Stimulated activated CD8-positive, alpha-beta memory T cell treated with anti-CD3 and anti-CD28 coated beads, Interleukin-7, amount 100 ng/mL, for 4 hours (primary cell): ENCODE measurements around the gene PCGF3.
"Not testable (repeated sequence)": the region's sequence is repeated elsewhere in the genome, so short reads cannot be mapped to it uniquely, and the experiment has no call there.

Experiments used
- DNase-seq, 2 donors: peaks; one replicate each; pipeline ENCODE4 v3.0.0-alpha.2; 2020; ENCODE audit warnings: low read depth in 2 of 2

Gene PCGF3

DNA sequence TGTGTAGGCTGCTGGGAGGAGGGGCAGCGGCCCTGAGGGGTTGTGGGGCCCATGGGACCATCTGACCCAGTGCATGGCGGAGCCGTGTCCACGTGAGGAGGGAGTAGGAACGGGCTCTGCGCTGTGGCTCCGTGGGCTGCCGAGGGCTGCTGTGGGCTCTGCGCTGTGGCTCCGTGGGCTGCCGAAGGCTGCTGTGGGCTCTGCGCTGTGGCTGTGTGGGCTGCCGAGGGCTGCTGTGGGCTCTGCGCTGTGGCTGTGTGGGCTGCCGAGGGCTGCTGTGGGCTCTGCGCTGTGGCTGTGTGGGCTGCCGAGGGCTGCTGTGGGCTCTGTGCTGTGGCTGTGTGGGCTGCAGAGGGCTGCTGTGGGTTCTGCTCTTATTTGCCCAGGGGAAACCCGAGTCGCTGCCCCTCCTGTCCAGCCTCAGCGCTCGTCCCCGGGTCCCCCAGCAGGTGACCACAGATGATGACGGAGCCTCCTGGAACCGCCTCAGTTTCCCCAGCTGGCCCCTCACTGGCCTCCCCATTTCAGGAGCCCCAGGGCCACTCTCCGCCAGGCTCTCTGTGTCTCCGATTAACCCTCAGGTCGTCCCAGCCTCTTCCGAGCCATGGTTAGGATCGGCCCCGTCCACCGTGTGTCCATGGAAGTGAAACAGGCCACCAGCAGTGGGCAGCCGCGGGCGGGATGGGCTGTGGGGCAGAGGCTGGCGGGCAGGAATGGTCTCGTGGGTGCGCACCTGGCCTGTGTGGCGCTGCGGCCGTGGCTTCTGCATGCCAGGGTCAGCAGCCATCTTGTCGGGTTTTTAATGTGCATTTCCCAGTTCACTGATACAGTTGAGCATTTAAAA, 20.0 kb downstream of the PCGF3 start:
- DNase-seq: no peak

DNA sequence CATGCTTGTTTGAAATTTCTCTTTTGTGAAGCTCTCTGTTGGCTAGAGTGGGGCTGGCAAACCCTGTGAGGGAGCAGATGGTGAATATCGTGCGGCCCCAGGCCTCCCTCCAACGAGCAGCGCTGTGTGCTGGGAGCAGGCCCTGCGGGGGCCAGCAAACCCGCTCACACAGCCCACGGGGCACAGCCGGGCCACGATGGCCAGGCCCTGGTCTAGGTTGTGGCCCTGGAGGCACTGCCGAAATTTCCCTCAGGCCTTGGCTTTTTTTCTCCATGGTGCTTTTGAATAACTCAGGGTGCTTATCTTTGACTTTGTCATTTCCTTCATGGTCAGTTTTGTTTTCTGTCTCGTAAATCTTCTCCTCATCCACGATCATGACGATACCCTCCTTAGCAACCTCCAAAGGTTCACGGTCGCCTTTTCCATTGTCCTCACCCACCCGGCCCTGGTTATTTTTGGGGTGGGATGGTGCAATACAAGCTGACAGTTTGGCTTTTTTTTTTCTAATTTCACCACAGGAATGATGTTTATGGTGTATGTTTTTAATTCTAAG, 20.7 kb downstream of the PCGF3 start:
- DNase-seq: no peak

DNA sequence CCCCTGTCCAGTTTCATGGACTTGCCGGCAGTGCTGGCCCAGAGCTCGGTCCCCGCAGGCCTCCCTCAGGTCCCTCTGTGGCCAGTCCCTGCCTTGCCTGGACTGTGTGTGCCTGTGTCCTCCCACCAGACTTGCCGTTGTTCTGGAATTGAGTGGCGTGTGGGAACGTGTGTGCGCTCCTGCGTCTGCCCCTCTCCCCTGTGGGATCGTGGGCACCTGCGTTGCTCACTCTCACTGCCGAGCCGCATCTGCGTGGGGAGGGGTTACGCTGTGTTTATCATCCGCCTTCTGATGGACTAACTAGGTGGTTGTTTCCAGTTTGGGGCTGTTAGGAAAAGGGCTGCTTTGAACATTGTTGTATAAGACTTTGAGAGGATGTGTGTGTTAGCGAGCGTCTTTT, 21.2 kb downstream of the PCGF3 start:
- DNase-seq: no peak

DNA sequence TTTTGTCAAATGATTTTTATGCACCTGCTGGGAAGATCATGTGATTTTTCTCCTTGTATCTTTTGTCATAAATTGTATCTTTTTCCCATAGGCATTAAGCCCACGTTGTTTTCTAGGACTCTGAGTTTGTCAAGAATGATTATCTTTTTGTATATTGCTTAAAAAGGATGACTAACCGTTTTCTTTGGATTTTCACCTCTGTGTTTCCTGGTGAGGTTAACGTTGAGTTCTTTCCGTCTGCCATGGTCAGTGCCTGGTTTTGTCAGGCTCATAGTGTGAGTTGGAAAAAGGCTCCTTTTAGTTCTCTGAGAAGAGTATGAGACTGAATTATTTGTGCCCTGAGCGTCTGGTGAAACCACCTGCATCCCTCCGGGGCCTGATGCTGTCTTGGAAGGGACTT, 21.9 kb downstream of the PCGF3 start:
- DNase-seq: no peak

DNA sequence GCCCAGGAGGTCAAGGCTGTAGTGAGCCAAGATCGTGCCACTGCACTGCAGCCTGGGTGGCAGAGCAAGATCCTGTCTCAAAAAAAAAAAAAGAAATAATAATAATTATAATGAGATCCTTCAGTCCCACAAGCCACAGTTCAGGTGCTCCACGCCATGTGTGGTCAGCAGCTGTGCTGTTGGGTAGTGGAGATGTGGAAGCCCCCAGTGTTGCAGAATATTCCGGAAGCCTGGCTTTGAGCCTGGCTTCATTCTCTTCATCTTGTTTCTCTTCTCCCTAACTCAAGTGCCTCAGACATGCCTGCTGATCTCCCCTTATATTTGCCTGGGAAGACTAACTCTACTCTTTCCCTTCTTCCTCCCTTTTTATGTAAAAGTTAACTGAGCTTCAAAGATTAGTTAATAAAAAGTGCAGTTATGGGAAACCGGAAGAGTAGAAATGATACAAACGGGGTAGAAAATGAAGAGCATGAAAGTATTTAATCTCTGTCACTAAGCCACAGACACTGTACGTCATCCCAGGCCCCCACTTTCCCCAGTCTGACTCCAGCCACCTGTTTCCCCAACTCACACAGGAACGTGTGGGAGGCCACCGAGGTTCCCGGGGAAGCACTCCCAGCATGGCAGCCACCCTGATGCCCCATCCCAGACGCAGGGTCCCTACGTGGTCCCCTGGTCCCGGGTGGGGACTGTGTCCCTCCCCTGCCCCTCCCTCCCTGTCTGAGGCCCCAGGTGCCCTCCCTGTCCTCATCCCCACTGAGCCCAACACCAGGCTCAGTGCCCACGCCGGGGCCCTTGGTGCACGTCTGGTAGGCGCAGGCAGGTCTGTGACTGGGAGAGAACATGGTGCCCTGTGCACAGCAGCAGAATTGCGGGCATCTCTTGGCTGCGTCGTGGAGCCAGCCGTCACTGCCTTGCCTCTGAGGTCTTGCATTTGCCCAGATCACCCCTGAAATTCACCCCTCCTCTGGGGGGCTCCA, 24.0 kb downstream of the PCGF3 start:
- DNase-seq: no peak

DNA sequence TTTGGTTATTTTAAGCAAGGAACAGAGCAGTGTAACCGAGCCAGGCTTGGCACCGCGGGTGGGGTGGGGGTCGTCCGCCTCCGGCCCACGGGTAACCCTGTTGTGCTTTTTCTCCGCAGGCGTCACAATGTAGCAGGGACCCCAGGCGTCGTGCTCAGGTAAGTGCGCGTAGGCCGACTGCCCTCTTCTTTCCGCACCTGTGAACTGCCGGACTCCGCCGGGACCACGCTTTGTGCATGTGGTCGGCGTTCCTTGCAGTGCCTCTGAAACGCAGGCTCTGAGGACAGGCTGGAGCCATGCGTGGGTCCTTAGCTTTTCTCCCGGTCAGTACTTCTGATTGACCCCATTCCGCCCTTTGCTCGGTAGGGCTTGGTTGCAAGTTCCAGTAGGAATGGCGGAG, 24.9 kb downstream of the PCGF3 start:
- no peak for DNase-seq

DNA sequence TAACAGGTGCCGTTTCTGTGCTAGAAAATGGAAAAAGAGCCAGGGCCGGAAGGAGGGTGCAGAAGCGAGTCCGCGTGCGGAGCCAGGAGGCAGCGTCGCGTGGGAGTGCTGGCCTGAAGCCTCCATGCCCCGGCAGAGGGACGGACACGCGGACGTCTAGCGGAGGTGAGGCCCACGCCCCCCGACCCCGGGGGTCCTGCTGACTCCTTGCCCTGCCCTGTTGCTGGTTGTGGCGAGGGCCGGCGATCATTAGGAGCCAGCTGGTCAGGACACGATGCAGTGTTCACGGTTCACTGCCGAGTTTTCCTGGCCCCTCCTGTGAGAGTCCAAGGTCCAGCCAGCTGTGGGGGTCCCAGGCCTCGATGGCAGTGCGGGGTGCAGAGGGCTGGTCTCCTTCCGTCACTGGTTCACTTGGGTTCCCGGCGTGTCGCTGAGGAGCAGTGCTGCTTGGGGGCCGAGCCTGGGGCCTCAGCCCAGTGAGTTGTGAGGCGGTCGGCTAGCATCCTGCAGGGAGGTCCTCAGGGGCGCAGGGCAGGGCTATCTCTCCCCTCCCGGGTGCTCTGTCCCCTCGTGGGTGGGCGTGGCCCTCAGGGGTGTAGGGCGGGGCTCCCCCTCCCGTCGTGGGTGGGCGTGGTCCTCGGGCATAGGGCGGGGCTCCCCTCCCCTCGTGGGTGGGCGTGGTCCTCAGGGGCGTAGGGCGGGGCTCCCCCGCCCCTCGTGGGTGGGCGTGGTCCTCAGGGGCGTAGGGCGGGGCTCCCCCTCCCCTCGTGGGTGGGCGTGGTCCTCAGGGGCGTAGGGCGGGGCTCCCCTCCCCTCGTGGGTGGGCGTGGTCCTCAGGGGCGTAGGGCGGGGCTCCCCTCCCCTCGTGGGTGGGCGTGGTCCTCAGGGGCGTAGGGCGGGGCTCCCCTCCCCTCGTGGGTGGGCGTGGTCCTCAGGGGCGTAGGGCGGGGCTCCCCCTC, 25.6 kb downstream of the PCGF3 start:
- DNase-seq: not testable (repeated sequence)

DNA sequence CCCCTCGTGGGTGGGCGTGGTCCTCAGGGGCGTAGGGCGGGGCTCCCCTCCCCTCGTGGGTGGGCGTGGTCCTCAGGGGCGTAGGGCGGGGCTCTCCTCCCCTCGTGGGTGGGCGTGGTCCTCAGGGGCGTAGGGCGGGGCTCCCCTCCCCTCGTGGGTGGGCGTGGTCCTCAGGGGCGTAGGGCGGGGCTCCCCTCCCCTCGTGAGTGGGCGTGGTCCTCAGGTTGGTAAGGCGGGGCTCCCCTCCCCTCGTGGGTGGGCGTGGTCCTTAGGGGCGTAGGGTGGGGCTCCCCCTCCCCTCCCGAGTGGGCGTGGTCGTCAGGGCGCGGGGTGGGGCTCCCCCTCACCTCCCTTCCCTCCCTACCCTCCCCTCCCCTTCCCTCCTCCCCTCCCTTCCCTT, 26.3 kb downstream of the PCGF3 start:
- not testable (repeated sequence) for DNase-seq

DNA sequence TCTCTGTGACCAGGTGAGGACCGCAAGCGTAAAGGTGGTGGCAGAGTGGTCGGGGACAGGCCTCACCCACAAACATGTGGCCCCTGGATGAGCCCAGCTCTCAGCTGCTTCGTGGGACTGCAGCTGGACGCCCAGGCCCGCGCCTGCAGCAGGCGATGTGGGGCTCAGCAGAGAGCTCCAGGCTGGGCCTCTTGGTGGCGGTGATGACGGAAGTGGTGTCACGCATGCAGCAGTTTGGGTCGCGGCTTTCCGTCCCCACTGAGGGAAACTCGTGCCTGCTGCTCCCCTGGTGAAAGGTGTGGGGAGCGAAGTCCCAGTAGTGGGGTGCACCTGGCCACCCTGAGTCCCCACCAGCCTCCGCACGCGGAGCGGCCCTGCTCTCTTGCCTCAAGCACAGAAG, 26.9 kb downstream of the PCGF3 start:
- no peak for DNase-seq

DNA sequence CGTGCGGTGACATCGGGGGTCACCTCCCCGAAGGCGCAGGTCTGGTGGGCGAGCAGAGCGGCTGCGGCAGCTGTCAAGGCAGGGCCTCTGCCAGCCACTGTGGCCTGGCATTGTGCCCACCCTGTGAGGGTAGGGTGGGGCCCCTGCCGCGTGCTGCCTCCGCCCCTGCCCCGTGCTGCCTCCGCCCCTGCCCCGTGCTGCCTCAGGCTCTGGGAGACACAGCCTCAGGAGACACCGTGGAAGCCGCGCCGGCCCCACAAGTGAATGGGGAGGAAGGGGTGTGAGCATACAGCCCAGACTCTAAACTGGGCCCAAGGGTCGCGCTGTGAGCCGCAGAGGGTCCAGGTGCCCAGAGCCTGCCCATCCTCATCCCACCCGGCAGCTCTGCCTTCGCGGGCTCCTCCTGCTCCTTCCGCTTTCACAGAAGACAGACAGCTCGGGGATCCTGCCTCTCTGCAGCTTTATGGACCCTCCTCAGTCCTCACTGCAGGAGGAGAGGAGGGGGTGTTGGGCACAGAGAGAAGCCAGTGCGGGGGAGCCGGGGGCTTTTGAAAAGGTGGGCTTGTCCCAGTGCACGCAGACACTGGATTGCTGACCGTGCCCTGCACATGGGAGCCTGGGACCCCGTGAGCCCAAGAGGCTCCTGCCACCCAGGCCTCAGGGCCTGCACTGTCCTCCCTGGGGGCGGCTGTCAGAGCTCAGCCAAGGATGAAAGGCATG, 27.4 kb downstream of the PCGF3 start:
- DNase-seq: no peak

DNA sequence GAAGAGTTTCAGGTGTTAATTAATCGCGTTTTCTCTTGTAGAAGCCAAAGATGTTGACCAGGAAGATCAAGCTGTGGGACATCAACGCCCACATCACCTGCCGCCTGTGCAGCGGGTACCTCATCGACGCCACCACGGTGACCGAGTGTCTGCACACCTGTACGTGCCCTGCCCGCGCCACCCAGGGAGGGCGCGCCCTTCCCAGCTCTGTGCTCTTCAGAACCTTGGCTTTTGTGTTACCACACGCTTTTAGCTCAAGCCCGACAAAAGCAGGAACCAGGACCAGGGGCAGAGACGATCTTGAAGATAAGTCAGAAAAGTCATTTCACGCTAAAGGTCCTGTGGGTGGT, 28.0 kb downstream of the PCGF3 start:
- DNase-seq: no peak

DNA sequence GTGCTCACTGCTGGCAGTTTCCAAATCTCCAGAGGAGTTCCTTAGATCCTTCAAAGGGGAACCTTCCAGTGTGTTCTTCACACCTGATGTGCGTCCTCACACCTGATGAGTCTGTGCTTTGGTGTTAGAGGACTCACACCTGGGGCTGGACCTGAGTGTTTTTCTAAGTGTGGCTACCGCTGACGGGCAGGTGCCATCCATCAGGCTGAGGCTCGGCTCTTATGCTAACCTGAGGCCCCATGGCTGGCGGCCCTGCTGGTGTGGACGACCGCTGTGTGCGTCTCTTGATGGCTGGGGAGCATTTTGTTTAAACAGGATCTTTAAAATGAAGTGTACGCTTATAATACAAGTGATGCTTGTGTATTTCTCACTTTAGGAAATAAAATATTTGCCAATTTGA, 28.4 kb downstream of the PCGF3 start:
- no peak for DNase-seq

DNA sequence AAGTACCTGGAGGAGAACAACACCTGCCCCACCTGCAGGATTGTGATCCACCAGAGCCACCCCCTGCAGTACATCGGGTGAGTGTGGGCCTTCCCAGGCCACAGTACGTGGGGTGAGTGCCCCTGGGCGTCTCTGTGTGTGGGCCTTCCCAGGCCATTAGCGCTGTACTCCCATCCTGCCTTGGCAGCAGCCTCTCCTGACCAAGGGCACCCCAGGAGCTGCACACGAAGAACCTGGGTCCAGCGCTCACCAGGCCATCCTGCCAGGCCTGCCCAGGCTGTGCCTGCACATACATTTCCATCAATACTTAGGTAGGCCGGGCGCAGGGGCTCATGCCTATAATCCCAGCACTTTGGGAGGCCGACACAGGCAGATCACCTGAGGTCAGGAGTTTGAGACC, 29.3 kb downstream of the PCGF3 start:
- DNase-seq: no peak

DNA sequence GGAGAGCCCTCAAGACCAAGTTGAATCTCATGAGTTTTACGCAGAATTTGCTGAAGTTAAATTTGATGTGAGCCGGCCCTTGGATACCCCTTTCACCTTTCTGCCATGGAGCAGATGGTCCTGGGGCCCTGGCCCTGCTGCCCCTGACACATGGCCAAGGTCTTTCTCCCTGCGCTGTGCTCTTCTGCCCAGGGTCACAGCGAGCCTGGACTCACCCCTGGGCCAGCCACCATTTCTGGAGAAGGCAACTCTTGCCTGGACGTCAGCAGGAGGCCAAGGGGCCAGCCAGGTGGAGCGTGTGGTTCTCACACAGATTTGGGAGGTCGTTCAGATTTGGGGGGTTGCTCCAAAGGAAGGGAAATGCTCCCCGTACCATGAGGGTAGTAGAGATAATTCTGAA, 30.0 kb downstream of the PCGF3 start:
- DNase-seq: no peak

DNA sequence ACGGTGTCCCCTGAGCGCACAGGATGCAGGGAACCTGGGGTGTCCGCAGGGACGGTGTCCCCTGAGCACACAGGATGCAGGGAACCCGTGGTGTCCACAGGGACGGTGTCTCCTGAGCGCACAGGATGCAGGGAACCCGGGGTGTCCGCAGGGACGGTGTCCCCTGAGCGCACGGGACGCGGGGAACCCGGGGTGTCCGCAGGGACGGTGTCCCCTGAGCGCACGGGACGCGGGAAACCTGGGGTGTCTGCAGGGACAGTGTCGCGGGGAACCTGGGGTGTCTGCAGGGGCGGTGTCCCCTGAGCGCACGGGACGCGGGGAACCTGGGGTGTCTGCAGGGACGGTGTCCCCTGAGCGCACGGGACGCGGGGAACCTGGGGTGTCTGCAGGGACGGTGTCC, 30.9 kb downstream of the PCGF3 start:
- DNase-seq: not testable (repeated sequence)

DNA sequence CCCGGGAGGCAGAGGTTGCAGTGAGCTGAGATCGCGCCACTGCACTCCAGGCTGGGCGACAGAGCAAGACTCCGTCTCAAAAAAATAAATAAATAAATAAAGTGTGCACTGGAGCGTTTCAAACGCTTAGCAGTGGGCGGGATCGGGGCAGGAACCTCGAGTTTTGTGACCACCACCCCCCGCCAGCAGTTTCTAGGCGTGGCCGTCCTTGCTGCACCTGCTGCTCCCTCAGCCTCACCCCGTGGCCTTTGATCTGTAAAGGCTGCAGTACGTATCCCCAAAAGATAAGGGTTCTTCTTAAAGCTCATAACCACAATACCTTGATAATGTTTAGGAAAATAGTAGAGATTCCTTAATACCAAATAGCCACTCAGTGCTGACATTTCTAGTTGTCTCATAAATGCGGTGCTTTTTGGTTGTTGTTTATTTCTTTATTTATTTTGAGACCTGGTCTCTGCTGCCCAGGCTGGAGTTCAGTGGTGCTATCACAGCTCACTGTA, 33.2 kb downstream of the PCGF3 start:
- no peak for DNase-seq

DNA sequence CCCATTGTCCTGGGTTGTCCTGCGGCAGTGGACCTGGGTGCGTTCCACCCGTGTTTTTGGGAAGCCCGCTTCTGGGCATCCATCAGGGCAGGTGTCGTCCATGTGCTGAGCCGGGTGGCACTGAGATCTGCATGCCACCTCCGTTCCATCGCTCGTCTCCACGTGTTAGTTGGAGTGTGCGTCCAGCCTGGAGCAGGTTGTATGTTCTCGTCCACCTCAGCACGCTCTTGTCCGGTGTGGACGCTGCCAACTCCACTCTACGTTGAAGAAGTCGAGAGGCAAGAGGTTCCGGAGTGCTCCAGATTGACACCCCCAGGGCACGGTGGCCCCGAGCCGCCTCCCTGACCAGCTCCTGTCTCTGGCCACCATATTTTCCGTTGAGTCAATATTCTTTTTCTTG, 33.9 kb downstream of the PCGF3 start:
- no peak for DNase-seq

DNA sequence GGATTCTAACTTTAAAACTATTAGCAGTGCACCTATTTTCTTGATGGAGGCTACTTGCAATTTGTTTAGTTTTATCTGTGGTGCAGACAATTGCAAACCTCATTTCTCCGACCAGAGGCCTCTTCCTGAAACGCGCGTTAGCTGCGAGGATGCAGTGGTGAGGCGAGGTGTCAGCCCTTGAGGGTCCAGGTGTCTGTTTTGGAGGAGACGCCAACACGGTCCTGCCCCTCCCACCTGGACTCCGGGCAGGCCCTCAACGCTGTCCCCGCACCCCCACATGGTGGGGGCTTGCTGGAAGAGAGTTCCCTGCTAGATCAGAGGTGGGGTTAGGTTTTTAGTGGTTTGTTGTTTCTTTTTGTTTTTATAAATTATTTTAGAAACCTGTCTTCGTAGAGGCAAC, 34.4 kb downstream of the PCGF3 start:
- DNase-seq: no peak

DNA sequence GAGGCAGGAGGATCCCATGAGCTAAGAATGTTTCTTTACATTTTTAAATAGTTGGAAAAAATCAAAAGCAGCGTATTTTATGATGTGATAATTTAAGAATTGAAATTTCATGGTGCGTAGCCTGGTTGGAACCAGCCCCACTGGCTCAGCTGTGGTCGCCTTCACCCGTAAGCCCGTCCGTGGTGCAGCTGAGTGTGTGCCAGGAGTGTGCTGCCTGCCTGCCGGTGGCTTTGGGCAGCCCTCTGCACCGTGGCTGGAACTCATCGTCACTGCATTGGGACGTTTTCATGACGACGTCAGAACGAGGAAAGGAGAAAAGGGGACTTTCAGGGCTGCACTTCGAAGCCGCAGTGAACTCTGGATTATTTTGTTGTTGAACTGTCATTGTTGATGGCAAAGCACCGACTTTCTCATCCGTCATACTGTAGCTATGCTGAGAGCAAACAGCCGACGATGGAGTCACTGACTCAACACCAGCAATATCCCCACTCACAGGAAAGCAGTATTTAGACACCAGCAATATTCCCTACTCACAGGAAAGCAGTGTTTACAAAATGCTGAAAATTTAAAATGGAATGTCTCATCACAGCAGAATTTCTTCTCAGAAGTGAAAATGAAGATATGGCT, 35.1 kb downstream of the PCGF3 start:
- DNase-seq: no peak

DNA sequence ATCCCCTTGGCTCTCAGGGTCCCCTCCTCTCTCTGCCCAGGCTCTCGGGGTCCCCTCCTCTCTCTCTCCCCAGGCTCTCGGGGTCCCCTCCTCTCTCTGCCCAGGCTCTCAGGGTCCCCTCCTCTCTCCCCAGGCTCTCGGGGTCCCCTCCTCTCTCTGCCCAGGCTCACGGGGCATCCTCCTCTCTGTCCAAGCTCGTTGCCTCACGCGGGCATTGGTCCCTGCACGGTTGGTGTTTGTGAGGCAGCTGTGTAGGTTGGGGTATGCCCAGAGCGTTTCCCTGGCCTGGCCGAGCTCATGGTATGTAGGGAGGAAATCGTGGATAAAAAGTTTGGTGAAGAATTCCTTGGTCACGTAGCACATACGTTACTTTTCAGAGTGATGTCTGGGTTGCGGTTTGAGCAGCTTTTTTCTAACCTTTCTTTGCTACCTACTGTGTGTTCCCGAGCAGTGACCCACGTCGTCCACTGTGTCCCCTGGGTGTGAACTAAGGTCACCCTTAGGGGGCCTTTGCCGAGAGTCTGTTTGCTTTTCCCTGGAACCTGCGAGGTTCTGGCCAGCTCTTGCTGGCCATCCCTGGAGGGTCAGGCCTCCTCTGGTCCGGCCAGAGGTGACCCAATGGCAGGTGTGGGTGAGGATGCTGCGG, 36.6 kb downstream of the PCGF3 start:
- no peak for DNase-seq
